ENCODE results near the gene BHLHE41.

Gene BHLHE41

GRCh38 chr12:26136688-26137087 is 11.9 kb upstream of the BHLHE41 start:
- H4K20me1 ChIP-seq (ENCODE audit: insufficient read depth, low read length) = no peaks in the 10 kb centered on the region

GRCh38 chr12:26135571-26135970 is 10.7 kb upstream of the BHLHE41 start:
- ATAC-seq (ENCODE audit: insufficient read depth, low read depth) (no peak), DNase-seq (no peak)
- TF ChIP-seq EZH2 (IDR thresholded peaks at IDR 0.05; ENCODE audit: borderline replicate concordance, low read depth, low read length, severe bottlenecking) (no peak), CTCF (IDR thresholded peaks at IDR 0.05; ENCODE audit: borderline replicate concordance, extremely low read depth, low read length, poor library complexity, severe bottlenecking) (no peak)
- Histone ChIP-seq H3K79me2 (ENCODE audit: insufficient read depth, low read length) (no peaks in the 10 kb centered on the region), H3K27ac (ENCODE audit: low read length) (no peak overlapping the region), H3K27me3 (ENCODE audit: insufficient read depth, low read length, poor library complexity) (peaks cover 18% of the 10 kb centered on the region), H4K20me1 (ENCODE audit: insufficient read depth, low read length) (no peaks in the 10 kb centered on the region), H2AFZ (ENCODE audit: low read depth, low read length) (no peak overlapping the region), H3K4me3 (ENCODE audit: low read depth in 1 of 2, low read length in 2 of 2) (no peak overlapping the region), H3K36me3 (ENCODE audit: insufficient read depth, low read length) (no peaks in the 10 kb centered on the region), H3K9me3 (ENCODE audit: insufficient read depth, low read length, severe bottlenecking) (no peaks in the 10 kb centered on the region), H3K9ac (ENCODE audit: low read depth, low read length) (no peak overlapping the region), H3K4me1 (ENCODE audit: insufficient read depth, low read length) (no peaks in the 10 kb centered on the region), H3K4me2 (ENCODE audit: insufficient read depth, low read length) (no peak overlapping the region)

More at GRCh38 chr12:26136688-26137087, 11.9 kb upstream of the BHLHE41 start:
- Histone ChIP-seq H3K79me2 (ENCODE audit: insufficient read depth, low read length) (no peaks in the 10 kb centered on the region), H3K4me1 (ENCODE audit: insufficient read depth, low read length) (no peaks in the 10 kb centered on the region), H3K9me3 (ENCODE audit: insufficient read depth, low read length, severe bottlenecking) (no peaks in the 10 kb centered on the region), H3K4me2 (ENCODE audit: insufficient read depth, low read length) (no peak overlapping the region), H3K27me3 (ENCODE audit: insufficient read depth, low read length, poor library complexity) (peaks cover 8% of the 10 kb centered on the region), H3K4me3 (ENCODE audit: low read depth in 1 of 2, low read length in 2 of 2) (no peak overlapping the region), H2AFZ (ENCODE audit: low read depth, low read length) (no peak overlapping the region), H3K36me3 (ENCODE audit: insufficient read depth, low read length) (no peaks in the 10 kb centered on the region), H3K9ac (ENCODE audit: low read depth, low read length) (no peak overlapping the region), H3K27ac (ENCODE audit: low read length) (no peak overlapping the region)
- DNase-seq (no peak), ATAC-seq (ENCODE audit: insufficient read depth, low read depth) (no peak)
- TF ChIP-seq EZH2 (IDR thresholded peaks at IDR 0.05; ENCODE audit: borderline replicate concordance, low read depth, low read length, severe bottlenecking) (no peak), CTCF (IDR thresholded peaks at IDR 0.05; ENCODE audit: borderline replicate concordance, extremely low read depth, low read length, poor library complexity, severe bottlenecking) (no peak)

- Histone ChIP-seq H3K27ac (ENCODE audit: low read length) (no peak overlapping the region), H3K9me3 (ENCODE audit: insufficient read depth, low read length, severe bottlenecking) (no peaks in the 10 kb centered on the region), H3K4me2 (ENCODE audit: insufficient read depth, low read length) (no peak overlapping the region), H3K79me2 (ENCODE audit: insufficient read depth, low read length) (no peaks in the 10 kb centered on the region), H3K4me3 (ENCODE audit: low read depth in 1 of 2, low read length in 2 of 2) (no peak overlapping the region), H4K20me1 (ENCODE audit: insufficient read depth, low read length) (no peaks in the 10 kb centered on the region), H3K9ac (ENCODE audit: low read depth, low read length) (no peak overlapping the region), H3K36me3 (ENCODE audit: insufficient read depth, low read length) (no peaks in the 10 kb centered on the region), H3K27me3 (ENCODE audit: insufficient read depth, low read length, poor library complexity) (peaks cover 21% of the 10 kb centered on the region), H2AFZ (ENCODE audit: low read depth, low read length) (no peak overlapping the region), H3K4me1 (ENCODE audit: insufficient read depth, low read length) (no peaks in the 10 kb centered on the region)
- no peak for DNase-seq
- ATAC-seq (ENCODE audit: insufficient read depth, low read depth) = no peak
- TF ChIP-seq EZH2 (IDR thresholded peaks at IDR 0.05; ENCODE audit: borderline replicate concordance, low read depth, low read length, severe bottlenecking) = no peak
- TF ChIP-seq CTCF (IDR thresholded peaks at IDR 0.05; ENCODE audit: borderline replicate concordance, extremely low read depth, low read length, poor library complexity, severe bottlenecking) = no peak
These were observed 10.2 kb upstream of the BHLHE41 start for GRCh38 chr12:26135010-26135420.

GRCh38 chr12:26134540-26134939 is 9.7 kb upstream of the BHLHE41 start:
- H3K4me2 ChIP-seq (ENCODE audit: insufficient read depth, low read length) = no peak overlapping the region
- H3K4me3 ChIP-seq (ENCODE audit: low read depth in 1 of 2, low read length in 2 of 2) = no peak overlapping the region
- no peaks in the 10 kb centered on the region for H3K9me3 ChIP-seq (ENCODE audit: insufficient read depth, low read length, severe bottlenecking)
- no peaks in the 10 kb centered on the region for H3K4me1 ChIP-seq (ENCODE audit: insufficient read depth, low read length)
- no peak overlapping the region for H3K9ac ChIP-seq (ENCODE audit: low read depth, low read length)
- no peaks in the 10 kb centered on the region for H3K36me3 ChIP-seq (ENCODE audit: insufficient read depth, low read length)
- no peak overlapping the region for H2AFZ ChIP-seq (ENCODE audit: low read depth, low read length)
- peaks cover 26% of the 10 kb centered on the region for H3K27me3 ChIP-seq (ENCODE audit: insufficient read depth, low read length, poor library complexity)
- ATAC-seq (ENCODE audit: insufficient read depth, low read depth) (no peak), DNase-seq (no peak)
- TF ChIP-seq EZH2 (IDR thresholded peaks at IDR 0.05; ENCODE audit: borderline replicate concordance, low read depth, low read length, severe bottlenecking) (no peak), CTCF (IDR thresholded peaks at IDR 0.05; ENCODE audit: borderline replicate concordance, extremely low read depth, low read length, poor library complexity, severe bottlenecking) (no peak)
- H3K79me2 ChIP-seq (ENCODE audit: insufficient read depth, low read length) = no peaks in the 10 kb centered on the region
- H3K27ac ChIP-seq (ENCODE audit: low read length) = no peak overlapping the region
- H4K20me1 ChIP-seq (ENCODE audit: insufficient read depth, low read length) = no peaks in the 10 kb centered on the region
